ENCODE data around the gene SCNN1A. TPM values are rescaled to one million over a fixed set of nuclear protein-coding genes. Genes with fewer than 3 reads are reported as not detected.

Gene SCNN1A
- total RNA-seq, 1 donor from 2014 or later, result 156 TPM

DNA sequence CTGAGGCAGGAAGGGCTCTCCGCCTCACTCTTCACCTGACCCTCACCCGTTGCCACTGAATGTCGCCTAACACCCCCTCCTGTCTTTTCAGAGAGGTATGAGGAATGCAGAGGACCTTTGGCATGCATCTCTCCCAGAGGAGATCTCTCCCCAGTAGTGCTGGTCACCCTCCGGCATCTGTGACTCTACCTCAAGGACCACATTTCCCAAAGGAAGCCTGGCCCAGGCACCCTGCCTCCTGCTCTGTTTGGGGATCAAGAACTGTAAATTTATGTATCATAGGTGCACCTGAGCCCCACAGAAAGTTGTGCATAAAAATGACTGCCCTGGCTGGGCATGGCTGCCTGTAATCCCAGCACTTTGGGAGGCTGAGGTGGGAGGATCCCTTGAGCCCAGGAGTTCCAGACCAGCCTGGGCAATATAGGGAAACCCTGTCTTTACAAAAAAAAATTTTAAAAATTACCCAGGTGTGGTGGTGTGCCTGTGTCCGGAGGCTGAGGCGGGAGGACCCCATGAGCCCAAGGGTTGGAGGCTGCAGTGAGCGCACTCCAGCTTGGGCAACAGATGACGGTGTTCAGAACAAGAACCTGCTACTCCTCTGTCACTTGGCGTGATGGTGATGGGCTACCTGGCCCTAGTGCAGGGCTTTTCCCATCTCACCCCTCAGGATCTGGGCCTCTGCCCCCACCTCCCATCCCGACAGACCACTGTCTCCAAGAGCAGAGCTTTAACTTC is 47.2 kb downstream of the SCNN1A start:
- ATAC-seq (no peak), DNase-seq (no peak)
- Histone ChIP-seq H3K4me1 (peaks cover 95% of the 10 kb centered on the region), H3K9me3 (no peaks in the 10 kb centered on the region), H3K4me3 (no peak overlapping the region), H3K27me3 (ENCODE audit: low read depth) (no peaks in the 10 kb centered on the region), H3K27ac (peak overlapping the region; percentile 53), H3K36me3 (peaks cover 66% of the 10 kb centered on the region)
- intact Hi-C loops (cut with DNase I), result no loop called here
- TF ChIP-seq, protein P1, sequence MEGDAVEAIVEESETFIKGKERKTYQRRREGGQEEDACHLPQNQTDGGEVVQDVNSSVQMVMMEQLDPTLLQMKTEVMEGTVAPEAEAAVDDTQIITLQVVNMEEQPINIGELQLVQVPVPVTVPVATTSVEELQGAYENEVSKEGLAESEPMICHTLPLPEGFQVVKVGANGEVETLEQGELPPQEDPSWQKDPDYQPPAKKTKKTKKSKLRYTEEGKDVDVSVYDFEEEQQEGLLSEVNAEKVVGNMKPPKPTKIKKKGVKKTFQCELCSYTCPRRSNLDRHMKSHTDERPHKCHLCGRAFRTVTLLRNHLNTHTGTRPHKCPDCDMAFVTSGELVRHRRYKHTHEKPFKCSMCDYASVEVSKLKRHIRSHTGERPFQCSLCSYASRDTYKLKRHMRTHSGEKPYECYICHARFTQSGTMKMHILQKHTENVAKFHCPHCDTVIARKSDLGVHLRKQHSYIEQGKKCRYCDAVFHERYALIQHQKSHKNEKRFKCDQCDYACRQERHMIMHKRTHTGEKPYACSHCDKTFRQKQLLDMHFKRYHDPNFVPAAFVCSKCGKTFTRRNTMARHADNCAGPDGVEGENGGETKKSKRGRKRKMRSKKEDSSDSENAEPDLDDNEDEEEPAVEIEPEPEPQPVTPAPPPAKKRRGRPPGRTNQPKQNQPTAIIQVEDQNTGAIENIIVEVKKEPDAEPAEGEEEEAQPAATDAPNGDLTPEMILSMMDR (IDR thresholded peaks at IDR 0.05), result no peak

DNA sequence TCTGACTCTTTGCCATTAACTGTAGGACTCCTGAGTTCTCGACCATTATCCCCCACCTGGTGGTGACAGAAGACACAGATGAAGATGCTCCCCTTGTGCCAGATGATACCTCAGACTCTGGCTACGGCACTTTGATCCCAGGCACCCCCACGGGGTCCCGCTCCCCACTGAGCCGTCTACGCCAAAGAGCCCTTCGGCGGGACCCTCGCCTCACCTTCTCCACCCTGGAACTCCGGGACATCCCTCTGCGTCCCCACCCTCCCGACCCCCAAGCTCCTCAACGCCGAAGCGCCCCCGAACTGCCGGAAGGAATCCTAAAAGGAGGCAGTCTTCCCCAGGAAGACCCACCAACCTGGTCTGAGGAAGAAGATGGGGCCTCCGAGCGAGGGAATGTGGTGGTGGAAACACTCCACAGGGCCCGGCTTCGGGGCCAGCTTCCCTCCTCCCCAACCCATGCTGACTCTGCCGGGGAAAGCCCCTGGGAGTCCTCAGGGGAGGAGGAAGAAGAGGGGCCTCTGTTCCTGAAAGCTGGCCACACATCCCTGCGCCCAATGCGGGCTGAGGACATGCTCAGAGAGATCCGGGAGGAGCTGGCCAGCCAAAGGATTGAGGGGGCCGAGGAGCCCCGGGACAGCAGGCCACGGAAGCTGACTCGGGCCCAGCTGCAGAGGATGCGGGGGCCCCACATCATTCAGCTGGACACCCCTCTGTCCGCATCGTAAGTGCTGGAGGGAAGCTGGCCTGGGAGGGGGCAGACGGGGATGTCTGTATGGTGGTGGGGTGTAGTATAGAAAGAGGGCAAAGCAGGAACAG is 47.9 kb downstream of the SCNN1A start:
- no peak for DNase-seq
- Histone ChIP-seq H3K9me3 (no peaks in the 10 kb centered on the region), H3K27me3 (ENCODE audit: low read depth) (no peaks in the 10 kb centered on the region), H3K4me3 (no peak overlapping the region), H3K36me3 (peaks cover 58% of the 10 kb centered on the region), H3K4me1 (peaks cover 95% of the 10 kb centered on the region), H3K27ac (peak overlapping the region; percentile 53)
- no peak for ATAC-seq
- TF ChIP-seq, protein P1 (IDR thresholded peaks at IDR 0.05), result no peak
- intact Hi-C loops (cut with DNase I), result no loop called here

DNA sequence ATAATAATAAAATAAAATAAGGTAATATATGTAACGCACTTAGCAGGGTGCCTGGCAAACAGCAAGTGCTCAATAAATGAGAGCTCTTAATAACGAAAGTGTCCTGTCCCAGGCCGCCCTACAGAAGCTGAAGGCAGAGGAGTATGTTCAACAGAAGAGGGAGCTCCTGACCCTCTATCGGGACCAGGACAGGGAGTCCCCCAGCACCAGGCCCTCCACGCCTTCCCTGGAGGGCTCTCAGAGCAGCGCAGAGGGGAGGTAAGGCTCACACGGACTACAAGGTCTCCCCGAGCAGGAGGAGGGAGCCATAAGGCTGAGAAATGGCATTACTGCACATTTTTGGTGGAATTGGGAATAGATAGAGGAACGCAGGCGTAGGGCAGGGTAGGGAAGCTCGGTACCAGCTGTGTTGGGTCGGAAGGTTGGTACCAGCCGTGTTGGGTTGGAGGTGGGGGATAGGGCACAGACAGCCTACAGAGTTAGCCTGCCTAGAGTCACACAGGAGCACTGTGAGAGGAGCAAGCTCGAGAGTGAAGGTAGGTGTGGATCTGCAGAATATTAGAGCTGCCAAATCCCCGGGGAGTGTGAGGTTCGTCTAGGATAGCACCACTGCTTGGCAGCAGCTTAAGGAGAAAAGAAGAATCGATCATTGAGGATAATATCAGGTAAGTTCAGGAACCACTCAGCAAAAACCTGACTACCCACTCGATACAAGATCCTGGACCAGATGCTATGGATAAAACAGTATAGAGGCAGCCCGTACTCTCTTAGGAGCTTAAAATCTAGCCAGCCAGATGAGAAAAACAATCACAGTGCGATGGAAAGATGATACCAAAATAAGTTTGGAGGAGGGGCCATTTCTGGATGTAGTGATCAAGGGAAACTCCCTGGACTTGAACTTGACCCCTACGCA is 48.8 kb downstream of the SCNN1A start:
- peaks cover 49% of the 10 kb centered on the region for H3K36me3 ChIP-seq
- intact Hi-C loops (cut with DNase I), result no loop called here
- TF ChIP-seq, protein P1 (IDR thresholded peaks at IDR 0.05), result peak; percentile 61

DNA sequence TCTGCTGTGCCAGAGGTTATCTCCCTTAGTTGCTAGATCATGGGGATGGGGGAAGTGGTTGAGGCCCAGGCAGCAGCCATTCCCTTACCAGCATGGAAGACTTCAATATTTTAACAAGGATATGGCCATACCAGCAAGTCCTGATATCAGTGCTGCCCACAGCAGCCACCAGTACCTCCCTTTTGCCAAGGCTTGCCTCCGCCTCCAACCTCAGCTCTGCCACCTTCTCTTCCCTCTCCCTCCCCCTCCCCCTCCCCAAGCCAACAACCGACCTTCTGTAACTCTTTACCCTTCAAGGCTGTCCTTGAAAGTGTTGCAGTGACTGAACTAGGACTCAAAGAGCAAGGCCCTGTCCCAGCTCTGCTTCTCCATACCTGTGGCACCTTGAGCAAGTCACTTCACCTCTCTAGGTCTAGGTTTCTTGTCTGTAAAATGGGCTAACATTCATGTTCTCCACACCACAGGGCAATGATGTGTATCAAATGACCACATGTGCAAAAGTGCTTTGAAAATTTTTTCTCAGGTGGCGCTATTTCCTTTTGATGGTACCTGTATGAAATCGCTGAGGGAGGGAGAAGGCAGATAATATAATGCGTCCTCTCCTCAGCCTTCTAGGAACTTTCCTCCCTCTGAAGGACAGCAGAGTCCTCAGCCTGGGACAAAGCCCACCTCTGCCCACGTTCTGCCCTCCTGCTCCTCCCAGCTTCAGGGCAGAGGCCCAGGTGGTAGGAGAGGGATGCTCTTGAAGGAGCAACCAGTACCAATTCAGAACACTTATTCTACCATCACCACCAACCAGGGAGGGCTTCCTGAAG is 50.2 kb downstream of the SCNN1A start:
- ATAC-seq (no peak), DNase-seq (no peak)
- Histone ChIP-seq H3K27me3 (ENCODE audit: low read depth) (no peaks in the 10 kb centered on the region), H3K36me3 (peaks cover 35% of the 10 kb centered on the region), H3K27ac (peak overlapping the region; percentile 31), H3K4me1 (peaks cover 80% of the 10 kb centered on the region), H3K9me3 (no peaks in the 10 kb centered on the region), H3K4me3 (no peak overlapping the region)
- intact Hi-C loops (cut with DNase I), result no loop called here
- TF ChIP-seq, protein P1 (IDR thresholded peaks at IDR 0.05), result no peak

More for the DNA sequence above, 48.8 kb downstream of the SCNN1A start:
- DNase-seq (no peak), ATAC-seq (peak; percentile 53 to 62)
- Histone ChIP-seq H3K27ac (peak overlapping the region; percentile 53), H3K9me3 (no peaks in the 10 kb centered on the region), H3K4me3 (no peak overlapping the region), H3K4me1 (peaks cover 94% of the 10 kb centered on the region), H3K27me3 (ENCODE audit: low read depth) (no peaks in the 10 kb centered on the region)

All from lower lobe of right lung (tissue), 2 donors.